ENCODE measurements around the gene SLC35F3.
"Not testable (repeated sequence)": the region's sequence is repeated elsewhere in the genome, so short reads cannot be mapped to it uniquely, and the experiment has no call there.

The SLC35F3 gene

GRCh38 chr1:234114648-234115307, 210.3 kb downstream of the SLC35F3 start:
- no peak for DNase-seq

GRCh38 chr1:234118911-234119310, 214.4 kb downstream of the SLC35F3 start:
- no peak for DNase-seq

- DNase-seq, result no peak
Observed at GRCh38 chr1:234119431-234119830, 215.0 kb downstream of the SLC35F3 start.

- DNase-seq, result no peak
Observed at GRCh38 chr1:234120327-234120944, 216.0 kb downstream of the SLC35F3 start.

- DNase-seq, result not testable (repeated sequence)
Observed at GRCh38 chr1:234121659-234122058, 217.2 kb downstream of the SLC35F3 start.

- DNase-seq, result not testable (repeated sequence)
Observed at GRCh38 chr1:234122571-234122970, 218.1 kb downstream of the SLC35F3 start.

GRCh38 chr1:234123867-234124266, 219.4 kb downstream of the SLC35F3 start:
- no peak for DNase-seq

- DNase-seq, result no peak
Observed at GRCh38 chr1:234125283-234125682, 220.8 kb downstream of the SLC35F3 start.

- no peak for DNase-seq
Observed at GRCh38 chr1:234125714-234126113, 221.2 kb downstream of the SLC35F3 start.

GRCh38 chr1:234127026-234127671, 222.7 kb downstream of the SLC35F3 start:
- no peak for DNase-seq

GRCh38 chr1:234132795-234133194, 228.3 kb downstream of the SLC35F3 start:
- DNase-seq, result no peak

- no peak for DNase-seq
Observed at GRCh38 chr1:234134878-234135277, 230.4 kb downstream of the SLC35F3 start.

- DNase-seq, result no peak
Observed at GRCh38 chr1:234135501-234135900, 231.0 kb downstream of the SLC35F3 start.

GRCh38 chr1:234136073-234136472, 231.6 kb downstream of the SLC35F3 start:
- no peak for DNase-seq

GRCh38 chr1:234139966-234140365, 235.5 kb downstream of the SLC35F3 start:
- no peak for DNase-seq

- no peak for DNase-seq
Observed at GRCh38 chr1:234140388-234140787, 235.9 kb downstream of the SLC35F3 start.

- DNase-seq, result no peak
Observed at GRCh38 chr1:234141006-234141405, 236.5 kb downstream of the SLC35F3 start.

- no peak for DNase-seq
Observed at GRCh38 chr1:234143681-234144080, 239.2 kb downstream of the SLC35F3 start.

GRCh38 chr1:234144901-234145300, 240.4 kb downstream of the SLC35F3 start:
- DNase-seq, result no peak

GRCh38 chr1:234148350-234148749, 243.9 kb downstream of the SLC35F3 start:
- no peak for DNase-seq

GRCh38 chr1:234148816-234149215, 244.3 kb downstream of the SLC35F3 start:
- no peak for DNase-seq

GRCh38 chr1:234149217-234149616, 244.7 kb downstream of the SLC35F3 start:
- DNase-seq, result no peak

- DNase-seq, result no peak
Observed at GRCh38 chr1:234150892-234151291, 246.4 kb downstream of the SLC35F3 start.

- DNase-seq, result not testable (repeated sequence)
Observed at GRCh38 chr1:234152344-234152743, 247.9 kb downstream of the SLC35F3 start.

All from activated CD8-positive, alpha-beta memory T cell treated with anti-CD3 and anti-CD28 coated beads, Interleukin-2, amount 50 U/mL, for 4 hours (primary cell).